Activated naive CD4-positive, alpha-beta T cell treated with anti-CD3 and anti-CD28 coated beads, Interleukin-2, amount 50 U/mL, for 24 hours (primary cell): ENCODE results near the gene DYNLT1.
"Not testable (repeated sequence)": the region's sequence is repeated elsewhere in the genome, so short reads cannot be mapped to it uniquely, and the experiment has no call there.

ENCODE experiments used
- H3K27ac Mint-ChIP-seq: one replicate; pipeline ENCODE4 v1.8.0; 2021; ENCODE audit warnings: mild to moderate bottlenecking, mixed read lengths
- H3K27me3 Mint-ChIP-seq: one replicate; pipeline ENCODE4 v1.8.0; 2021; ENCODE audit warnings: mixed read lengths
- H3K36me3 Mint-ChIP-seq: one replicate; pipeline ENCODE4 v1.8.0; 2021; ENCODE audit warnings: mixed read lengths
- H3K4me1 Mint-ChIP-seq: one replicate; pipeline ENCODE4 v1.8.0; 2021; ENCODE audit warnings: mixed read lengths
- H3K4me3 Mint-ChIP-seq: one replicate; pipeline ENCODE4 v1.8.0; 2021; ENCODE audit warnings: mild to moderate bottlenecking, mixed read lengths
- H3K9me3 Mint-ChIP-seq: one replicate; pipeline ENCODE4 v1.8.0; 2021; ENCODE audit warnings: mixed read lengths

The DYNLT1 gene

DNA sequence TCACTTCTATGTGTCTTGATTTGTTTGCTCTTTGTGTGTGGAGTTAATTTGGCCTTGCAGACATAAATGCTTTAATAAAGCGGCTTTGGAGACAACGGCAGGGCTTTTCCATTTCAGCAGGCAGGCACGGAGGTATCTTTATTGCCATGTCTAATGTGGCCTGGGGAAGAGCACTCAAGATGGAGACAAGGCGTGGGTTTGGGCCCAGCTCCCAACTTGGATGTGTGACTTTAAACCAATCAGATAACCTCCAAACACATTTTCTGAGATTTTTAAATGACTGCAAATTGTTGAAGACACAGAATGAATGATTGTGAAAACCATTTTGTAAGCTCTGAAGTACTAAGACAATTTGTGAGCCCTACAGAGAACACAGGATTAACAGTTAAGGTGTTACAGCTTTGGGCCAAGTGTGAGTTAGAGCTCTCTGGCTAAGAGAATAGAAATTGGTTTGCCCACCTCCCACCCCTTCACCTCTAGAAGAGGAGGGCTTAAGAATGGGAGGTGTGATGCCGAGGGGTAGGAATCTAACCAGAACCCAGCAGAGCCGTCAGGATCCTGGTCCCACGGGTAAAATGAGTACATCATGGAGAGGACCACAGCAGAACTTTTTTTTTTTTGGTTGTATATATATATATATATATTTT lies 9.0 kb downstream of the DYNLT1 start:
- Mint-ChIP-seq H3K9me3 (no peaks in the 10 kb centered on the region), H3K27ac (peak overlapping the region; percentile 70), H3K4me3 (no peak overlapping the region), H3K4me1 (peaks cover 59% of the 10 kb centered on the region), H3K27me3 (no peaks in the 10 kb centered on the region), H3K36me3 (peaks cover 15% of the 10 kb centered on the region)

DNA sequence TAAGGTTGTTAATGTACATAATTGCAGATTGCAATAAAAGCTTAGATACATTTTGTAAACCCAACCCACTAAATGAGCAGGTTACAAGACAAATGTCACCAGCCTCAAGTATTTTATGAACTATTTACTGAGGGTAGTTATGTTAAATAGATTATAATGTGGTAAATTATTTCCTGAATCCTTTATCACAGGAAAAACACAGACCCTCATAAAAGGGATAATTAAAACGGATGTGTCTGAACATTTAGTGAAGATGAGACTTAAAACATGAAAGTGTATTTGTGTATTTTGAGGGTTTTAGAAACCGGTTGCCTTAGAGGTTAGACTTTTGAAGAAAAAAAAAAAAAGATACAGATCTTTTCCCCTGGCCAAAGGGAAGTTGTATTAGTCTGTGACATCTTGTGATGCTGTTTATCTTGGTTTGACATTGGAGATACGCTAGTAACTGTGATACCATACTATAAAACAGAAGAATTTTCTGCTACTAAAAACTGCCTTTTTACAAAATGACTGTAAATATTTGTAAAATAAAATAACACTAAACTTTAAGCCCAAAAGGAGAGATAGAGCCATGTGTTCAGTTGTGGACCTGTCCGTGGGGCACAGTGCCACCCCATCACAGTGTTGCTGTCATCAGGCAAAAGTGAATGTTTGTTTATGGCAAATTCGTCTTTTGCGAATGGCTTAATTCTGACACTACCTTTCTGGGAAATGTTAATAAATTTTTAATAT lies 9.7 kb downstream of the DYNLT1 start:
- Mint-ChIP-seq H3K36me3 (peaks cover 12% of the 10 kb centered on the region), H3K4me3 (peak overlapping the region; percentile 33), H3K27ac (peak overlapping the region; percentile 90), H3K27me3 (no peaks in the 10 kb centered on the region), H3K4me1 (peaks cover 54% of the 10 kb centered on the region), H3K9me3 (no peaks in the 10 kb centered on the region)

DNA sequence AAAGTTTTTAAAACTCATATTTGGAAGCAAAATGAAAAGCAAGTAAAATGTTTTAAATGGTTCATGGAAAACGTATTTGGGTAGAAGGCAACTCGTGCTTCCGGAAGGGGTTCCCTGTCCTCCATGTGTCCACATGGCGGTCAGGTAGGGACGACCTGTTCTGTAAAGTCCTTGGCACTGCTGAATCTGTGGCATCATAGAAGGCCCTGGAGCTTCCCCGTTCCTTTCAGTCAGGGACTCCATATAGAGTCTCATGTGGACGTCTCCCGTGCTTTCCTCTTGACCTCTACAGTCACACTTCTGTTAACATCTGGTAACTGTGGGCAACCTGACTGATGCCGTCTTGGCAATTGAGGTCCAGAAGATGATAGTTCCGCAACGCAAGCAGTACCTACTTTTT lies 11.4 kb downstream of the DYNLT1 start:
- Mint-ChIP-seq H3K4me3 (no peak overlapping the region), H3K4me1 (peaks cover 47% of the 10 kb centered on the region), H3K36me3 (peaks cover 11% of the 10 kb centered on the region), H3K9me3 (no peaks in the 10 kb centered on the region), H3K27me3 (no peaks in the 10 kb centered on the region), H3K27ac (peak overlapping the region; percentile 30)

DNA sequence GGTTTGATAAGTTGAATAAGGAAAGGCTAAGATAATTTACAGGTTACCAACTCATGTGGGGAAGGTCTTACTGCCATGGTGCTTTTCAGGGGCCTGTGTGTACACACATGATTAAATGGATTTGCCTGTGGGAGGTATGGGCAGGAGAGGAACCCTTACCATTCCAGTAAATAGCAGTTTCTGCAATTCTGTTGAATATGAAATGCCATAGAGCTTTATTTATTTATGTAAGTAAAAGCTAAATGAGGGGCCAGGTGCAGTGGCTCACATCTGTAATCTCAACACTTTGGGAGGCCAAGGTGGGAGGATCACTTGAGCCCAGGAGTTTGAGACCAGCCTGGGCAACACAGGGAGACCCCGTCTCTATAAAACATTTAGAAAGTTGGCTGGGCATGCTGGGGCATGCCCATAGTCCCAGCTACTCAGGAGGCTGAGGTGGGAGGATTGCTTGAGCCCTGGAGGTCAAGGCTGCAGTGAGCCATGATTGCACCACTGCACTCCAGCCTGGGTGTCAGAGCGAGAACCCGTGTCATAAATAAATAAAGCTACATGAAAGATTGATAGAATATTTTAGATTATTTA lies 11.9 kb downstream of the DYNLT1 start:
- not testable (repeated sequence) for H3K27me3 Mint-ChIP-seq, H3K9me3 Mint-ChIP-seq
- H3K4me1 Mint-ChIP-seq, result peaks cover 47% of the 10 kb centered on the region

DNA sequence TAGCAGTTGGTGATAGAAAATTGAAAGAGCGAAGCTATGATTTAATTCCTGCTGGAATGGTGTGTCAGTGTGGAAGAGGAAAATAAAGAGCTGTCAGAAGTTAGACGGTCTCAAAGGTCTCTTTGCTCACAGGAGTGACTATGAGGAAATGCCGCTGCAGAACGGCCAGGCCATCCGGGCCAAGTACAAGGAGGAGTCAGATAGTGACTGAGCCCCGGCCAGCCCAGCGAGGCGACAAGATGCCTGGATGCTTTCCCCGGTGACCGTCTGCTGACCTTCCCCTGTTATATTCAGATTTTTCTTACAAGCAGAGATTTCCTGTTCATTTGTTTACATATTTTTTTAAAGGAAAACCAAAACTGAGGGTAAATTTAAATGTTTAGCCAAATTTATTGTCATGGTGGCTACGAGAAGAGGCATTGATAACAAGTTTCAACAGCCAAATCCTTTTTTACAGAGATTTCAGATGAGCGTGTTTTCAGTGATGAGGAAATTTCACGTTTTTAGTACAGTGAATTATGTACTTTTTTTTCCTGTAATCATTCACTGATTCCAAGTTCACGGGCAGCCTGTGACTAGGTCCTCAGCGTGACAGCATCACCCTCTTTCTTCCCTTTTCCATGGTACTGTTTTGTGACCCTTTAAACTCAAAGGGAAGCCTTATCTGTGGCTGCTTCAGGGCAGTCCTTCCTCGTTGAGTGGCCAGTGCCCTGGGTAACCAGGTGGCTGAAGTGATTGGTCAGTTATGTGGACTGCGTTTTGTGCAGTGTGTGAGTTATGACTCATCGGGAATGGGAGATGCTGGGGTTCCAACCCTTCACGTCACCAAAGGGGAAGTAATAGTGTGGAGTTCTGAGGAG lies 12.6 kb downstream of the DYNLT1 start:
- Mint-ChIP-seq H3K27me3 (no peaks in the 10 kb centered on the region), H3K27ac (peak overlapping the region; percentile 53), H3K9me3 (no peaks in the 10 kb centered on the region), H3K36me3 (peaks cover 14% of the 10 kb centered on the region), H3K4me1 (peaks cover 45% of the 10 kb centered on the region), H3K4me3 (no peak overlapping the region)

More for the DNA sequence above, 11.9 kb downstream of the DYNLT1 start:
- not testable (repeated sequence) for H3K4me3 Mint-ChIP-seq
- H3K36me3 Mint-ChIP-seq, result peaks cover 11% of the 10 kb centered on the region
- H3K27ac Mint-ChIP-seq, result peak overlapping the region; percentile 8

DNA sequence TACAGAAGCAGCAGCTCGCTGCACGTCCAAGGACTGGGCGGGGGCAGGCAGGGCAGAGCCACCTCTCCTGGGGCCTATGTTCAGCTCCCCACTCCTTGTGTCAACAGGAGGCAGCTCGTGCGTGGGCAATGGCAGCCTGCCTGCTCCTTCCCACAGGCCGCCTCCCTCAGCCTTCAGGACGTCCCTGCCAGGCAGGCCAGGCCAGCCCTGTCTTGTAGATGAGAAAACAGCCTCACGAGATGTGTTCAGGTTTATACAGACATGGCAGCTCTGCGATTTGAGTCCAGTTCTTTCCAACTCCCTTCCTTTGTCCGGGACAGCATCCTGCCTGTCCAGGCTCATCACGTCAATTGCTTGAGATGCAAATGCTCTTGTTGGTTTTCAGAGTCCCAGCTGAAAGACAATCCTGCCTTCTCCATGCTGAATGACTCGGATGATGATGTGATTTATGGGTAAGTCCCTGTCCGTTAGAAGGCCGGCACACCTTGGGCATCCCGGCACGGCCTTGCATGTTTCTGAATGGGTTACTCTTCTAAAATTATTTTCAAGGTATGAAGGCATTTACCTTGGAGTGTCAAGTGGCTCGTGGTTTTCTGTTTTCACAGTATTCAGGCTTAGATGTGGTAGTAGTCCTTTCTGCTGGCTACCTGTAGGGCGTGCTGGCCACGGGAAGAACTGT lies 13.5 kb downstream of the DYNLT1 start:
- no peaks in the 10 kb centered on the region for H3K9me3 Mint-ChIP-seq
- peaks cover 38% of the 10 kb centered on the region for H3K4me1 Mint-ChIP-seq
- H3K36me3 Mint-ChIP-seq, result peaks cover 16% of the 10 kb centered on the region
- H3K27ac Mint-ChIP-seq, result peak overlapping the region; percentile 53
- H3K27me3 Mint-ChIP-seq, result no peaks in the 10 kb centered on the region
- H3K4me3 Mint-ChIP-seq, result no peak overlapping the region

DNA sequence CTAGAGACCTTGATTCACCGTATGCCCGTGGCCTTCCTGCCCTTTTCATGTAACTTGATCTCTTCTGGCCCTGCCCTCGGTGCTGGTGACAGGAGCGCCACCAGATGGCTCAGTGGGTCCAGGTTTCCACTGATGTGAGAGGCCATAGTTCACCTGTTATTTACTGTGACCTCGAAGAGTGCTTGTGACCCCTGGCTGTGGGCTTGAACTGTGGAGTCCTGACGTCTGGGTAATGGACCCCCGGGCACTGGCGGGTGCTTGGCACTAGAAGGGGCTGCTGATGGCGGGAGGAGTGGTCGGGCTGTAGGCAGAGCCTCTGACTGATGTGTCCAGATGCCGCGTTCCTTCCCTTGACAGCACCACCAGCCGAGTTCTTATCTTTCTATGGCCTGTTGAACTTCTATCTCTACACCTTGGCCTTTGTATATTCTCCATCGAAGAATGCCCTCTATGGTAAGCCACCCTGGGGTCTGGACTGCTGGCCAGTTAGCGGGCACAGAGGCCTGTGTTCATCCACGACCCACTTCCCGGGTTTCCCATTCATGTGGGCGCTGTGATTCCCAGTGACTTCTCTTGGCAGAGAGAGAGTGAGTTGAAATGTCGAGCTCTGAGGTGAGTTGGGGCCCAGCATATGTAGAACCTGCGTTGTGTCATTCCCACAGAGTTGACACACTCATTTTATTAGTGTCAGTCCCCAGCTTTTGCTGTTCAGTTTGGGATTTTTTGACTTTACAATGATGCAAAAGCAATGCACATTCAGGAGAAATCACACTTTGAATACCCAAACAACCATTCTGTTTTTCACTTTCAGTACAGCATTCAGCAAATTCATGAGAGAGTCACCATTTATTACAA lies 14.9 kb downstream of the DYNLT1 start:
- peaks cover 20% of the 10 kb centered on the region for H3K36me3 Mint-ChIP-seq

DNA sequence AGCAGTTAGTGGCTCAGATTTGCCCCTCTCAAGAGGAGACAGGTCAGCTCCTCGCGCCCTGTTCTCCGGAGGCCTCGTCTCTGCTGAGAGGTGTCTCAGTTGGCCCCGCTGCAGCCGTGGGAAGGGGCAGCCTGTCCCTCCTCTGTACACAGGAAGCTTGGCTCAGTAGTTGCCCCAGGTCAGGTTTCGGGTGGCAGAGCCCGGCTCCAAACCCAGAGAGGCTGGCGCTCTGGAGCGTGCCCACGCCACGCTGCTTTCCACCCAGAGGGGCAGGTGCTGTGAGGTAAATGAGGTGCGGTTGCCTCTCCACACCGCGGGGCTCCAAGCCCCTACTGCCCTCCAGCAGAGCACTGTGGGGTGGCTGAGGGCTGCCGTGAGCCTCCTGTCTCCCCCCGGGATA lies 16.0 kb downstream of the DYNLT1 start:
- H3K4me1 Mint-ChIP-seq, result peaks cover 25% of the 10 kb centered on the region

More for the DNA sequence above, 14.9 kb downstream of the DYNLT1 start:
- H3K4me1 Mint-ChIP-seq, result peaks cover 27% of the 10 kb centered on the region
- H3K4me3 Mint-ChIP-seq, result no peak overlapping the region
- H3K27ac Mint-ChIP-seq, result peak overlapping the region; percentile 38
- no peaks in the 10 kb centered on the region for H3K27me3 Mint-ChIP-seq
- H3K9me3 Mint-ChIP-seq, result no peaks in the 10 kb centered on the region

DNA sequence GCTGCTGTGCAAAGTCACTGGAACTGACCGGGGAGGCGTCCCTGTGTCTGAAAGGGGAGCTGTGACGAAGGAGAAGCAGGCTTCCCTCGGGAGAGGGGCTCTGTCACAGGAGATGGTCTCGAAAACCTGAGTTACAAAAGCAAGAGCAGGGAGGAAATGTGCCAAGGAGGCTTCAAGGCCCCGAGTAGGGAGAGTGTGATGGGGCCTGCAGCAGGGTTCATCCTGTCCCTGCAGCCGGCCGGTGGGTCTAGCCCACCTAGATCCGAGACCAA lies 16.7 kb downstream of the DYNLT1 start:
- peaks cover 25% of the 10 kb centered on the region for H3K4me1 Mint-ChIP-seq
- H3K27me3 Mint-ChIP-seq, result no peaks in the 10 kb centered on the region
- no peak overlapping the region for H3K4me3 Mint-ChIP-seq
- peaks cover 15% of the 10 kb centered on the region for H3K36me3 Mint-ChIP-seq
- H3K9me3 Mint-ChIP-seq, result no peaks in the 10 kb centered on the region
- H3K27ac Mint-ChIP-seq, result no peak overlapping the region

More for the DNA sequence above, 16.0 kb downstream of the DYNLT1 start:
- peaks cover 20% of the 10 kb centered on the region for H3K36me3 Mint-ChIP-seq
- no peaks in the 10 kb centered on the region for H3K9me3 Mint-ChIP-seq
- H3K27ac Mint-ChIP-seq, result no peak overlapping the region
- H3K4me3 Mint-ChIP-seq, result no peak overlapping the region
- no peaks in the 10 kb centered on the region for H3K27me3 Mint-ChIP-seq

DNA sequence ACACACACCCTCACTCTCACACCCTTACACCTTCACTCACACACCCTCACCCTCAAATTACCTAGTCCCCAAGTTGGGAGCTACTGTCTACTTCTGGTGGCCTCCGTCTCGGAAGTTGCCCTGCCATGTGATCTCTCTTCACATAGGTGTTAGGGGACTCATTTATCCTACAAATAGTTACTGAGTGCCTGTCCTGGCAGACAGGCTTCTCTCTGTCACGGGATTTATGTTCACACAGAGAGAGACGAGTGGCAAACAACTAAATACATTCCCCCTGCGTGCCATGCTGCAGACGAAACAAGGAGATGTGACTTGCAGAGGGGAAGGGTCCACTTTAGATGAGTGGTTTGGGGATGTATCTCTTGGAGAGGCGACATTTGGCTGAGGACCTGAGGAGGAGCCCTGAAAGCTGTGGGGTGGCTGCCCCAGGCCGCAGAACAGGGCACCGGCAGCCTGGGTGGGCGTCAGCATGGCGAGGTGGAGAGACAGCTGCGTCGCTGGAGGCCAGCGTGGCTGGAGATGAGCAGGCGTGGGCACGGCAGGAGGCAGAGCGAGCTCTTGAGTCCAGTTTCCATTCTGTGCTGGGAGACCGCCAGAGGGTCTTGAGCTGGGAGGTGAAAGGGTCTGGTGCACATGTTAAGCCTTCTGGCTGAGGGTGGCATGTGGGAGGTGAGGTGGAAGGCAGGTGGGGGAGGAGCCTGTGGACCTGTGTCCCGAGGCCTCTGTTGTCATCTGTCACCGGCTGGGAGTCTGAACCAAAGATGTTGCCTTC lies 17.2 kb downstream of the DYNLT1 start:
- no peaks in the 10 kb centered on the region for H3K9me3 Mint-ChIP-seq
- no peak overlapping the region for H3K27ac Mint-ChIP-seq
- H3K4me3 Mint-ChIP-seq, result no peak overlapping the region
- no peaks in the 10 kb centered on the region for H3K27me3 Mint-ChIP-seq
- H3K4me1 Mint-ChIP-seq, result peaks cover 25% of the 10 kb centered on the region
- peaks cover 15% of the 10 kb centered on the region for H3K36me3 Mint-ChIP-seq

DNA sequence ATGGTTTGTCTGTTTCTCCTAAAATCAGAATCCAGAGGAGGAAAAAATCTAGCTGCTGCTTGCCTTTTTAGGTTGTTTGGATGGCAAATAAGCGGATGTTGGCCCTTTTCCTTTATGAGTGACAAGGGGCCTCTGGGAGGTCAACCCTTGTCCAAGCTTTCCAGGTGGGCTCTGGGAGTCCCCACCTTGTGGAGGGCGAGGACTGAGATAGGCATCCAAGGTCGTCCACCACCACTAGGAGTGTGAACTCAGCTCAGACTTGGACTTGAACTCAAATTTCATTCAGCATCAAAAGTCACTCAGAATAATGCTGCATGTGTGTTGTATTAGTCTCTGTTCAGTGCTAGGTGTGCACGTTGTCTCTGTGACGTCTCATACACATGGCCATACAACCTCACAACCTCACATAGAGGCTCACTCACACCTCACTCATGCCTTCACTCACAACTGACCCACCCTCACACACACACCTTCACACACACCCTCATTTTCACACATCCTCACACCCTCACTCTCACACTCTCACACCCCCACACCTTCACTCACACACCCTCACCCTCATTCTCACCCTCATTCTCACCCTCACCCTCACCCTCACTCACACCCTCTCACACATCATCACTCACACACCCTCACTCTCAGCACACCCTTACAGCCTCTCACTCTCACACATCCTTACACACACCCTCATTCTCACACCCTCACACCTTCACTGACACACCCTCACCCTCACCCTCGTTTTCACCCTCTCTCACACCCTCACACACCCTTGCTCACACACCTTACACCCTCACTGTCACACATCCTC lies 18.0 kb downstream of the DYNLT1 start:
- Mint-ChIP-seq H3K36me3 (peaks cover 15% of the 10 kb centered on the region), H3K27ac (peak overlapping the region; percentile 47)

DNA sequence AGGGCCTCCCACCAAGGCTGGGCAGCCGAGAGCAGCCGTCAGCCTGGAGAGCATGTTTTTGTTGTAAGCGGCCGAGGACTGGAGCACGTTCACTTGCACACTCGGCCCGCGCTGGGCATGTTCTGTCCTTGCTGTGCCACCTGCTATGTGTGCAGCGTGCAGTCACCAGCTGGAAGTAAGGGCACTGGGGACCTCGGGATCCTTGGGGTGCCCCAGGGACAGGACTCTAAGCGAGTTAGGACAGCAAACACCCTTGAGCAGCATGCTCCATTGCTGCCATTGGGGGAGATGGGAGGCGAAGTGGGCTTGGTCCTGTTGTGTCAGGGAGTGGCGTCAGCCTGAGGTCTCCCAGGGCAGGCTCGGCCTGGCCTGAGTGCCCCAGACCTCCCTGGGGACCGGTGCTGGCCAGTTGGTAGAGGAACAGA lies 18.6 kb downstream of the DYNLT1 start:
- Mint-ChIP-seq H3K9me3 (no peaks in the 10 kb centered on the region), H3K4me1 (peaks cover 18% of the 10 kb centered on the region), H3K36me3 (peaks cover 15% of the 10 kb centered on the region), H3K27ac (peak overlapping the region; percentile 91), H3K4me3 (no peak overlapping the region), H3K27me3 (no peaks in the 10 kb centered on the region)

More for the DNA sequence above, 18.0 kb downstream of the DYNLT1 start:
- Mint-ChIP-seq H3K9me3 (no peaks in the 10 kb centered on the region), H3K27me3 (no peaks in the 10 kb centered on the region), H3K4me1 (peaks cover 23% of the 10 kb centered on the region), H3K4me3 (no peak overlapping the region)
